AG04449 (cell line): ENCODE measurements around the gene NFE2L2.

Source experiments
- CTCF ChIA-PET: fragments of 350-600 bp; formaldehyde crosslinking; extraction: SDS; loops from one replicate; lab custom pipeline; 2021; ENCODE audit warnings: antibody characterized with exemption; lab: Yijun Ruan, JAX
- POLR2A ChIA-PET: fragments of 400-600, 350-600 bp; formaldehyde crosslinking; extraction: SDS; loops from one replicate; lab custom pipeline; 2020; ENCODE audit warnings: antibody characterized with exemption, inconsistent platforms; lab: Yijun Ruan, JAX
- DNase-seq: peaks from one replicate; pipeline ENCODE4 v3.0.0-alpha.2; 2010; ENCODE audit warnings: low read depth, low spot score
- H3K4me3 ChIP-seq: 2 replicates; pipeline ENCODE4 v1.5.1; 2011; ENCODE audit warnings: low read depth, mild to moderate bottlenecking, control low read depth, low read length
- TF ChIP-seq, protein P1 (sequence below): IDR thresholded peaks from one replicate; pipeline ENCODE4 v1.5.1; 2011; ENCODE audit warnings: mild to moderate bottlenecking, moderate library complexity, low read length, control low read depth, inconsistent platforms; ENCODE audit not compliant: insufficient read depth; ENCODE audit errors: missing control alignments

Gene NFE2L2

DNA sequence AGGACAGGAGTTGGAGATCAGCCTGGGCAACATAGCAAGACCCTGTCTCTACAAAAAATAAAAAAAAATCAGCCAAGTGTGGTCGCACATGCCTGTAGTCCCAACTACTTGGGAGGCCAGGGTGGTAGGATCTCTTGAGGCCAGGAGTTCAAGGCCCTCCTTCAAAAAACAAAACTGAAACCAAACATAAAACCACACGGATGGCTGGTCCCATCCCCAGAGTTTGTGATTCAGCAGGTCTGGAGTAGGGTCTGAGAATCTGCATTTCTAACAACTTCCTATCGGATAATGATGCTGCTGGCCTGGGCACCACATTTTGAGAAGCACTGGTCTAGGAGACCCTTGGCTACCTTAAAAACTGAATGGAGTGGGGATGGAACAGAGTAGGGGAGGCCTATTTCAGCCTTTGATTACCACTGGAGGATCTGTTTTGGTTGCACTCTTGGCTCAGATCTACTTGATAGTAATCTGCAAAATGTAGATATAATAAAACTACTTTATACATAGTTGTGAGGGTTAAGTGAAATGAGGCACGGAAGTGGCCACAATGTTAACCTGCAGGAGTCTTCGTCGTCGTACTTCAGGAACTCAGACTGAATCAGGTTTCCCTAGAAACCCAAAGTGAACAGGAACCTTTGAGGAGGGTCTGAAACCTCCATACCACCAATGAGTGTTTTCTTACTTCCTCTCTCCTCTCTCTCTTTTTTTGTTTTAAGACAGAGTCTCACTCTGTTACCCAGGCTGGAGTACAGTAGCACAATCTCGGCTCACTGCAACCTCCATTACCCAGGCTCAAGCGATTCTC lies 25.5 kb upstream of the NFE2L2 start:
- POLR2A ChIA-PET: no interaction called here
- no peak for DNase-seq
- H3K4me3 ChIP-seq: no peak overlapping the region
- CTCF ChIA-PET: interaction anchor here (1.0 kb wide), 1 partner anchor 11 kb away, joined by 3 read pairs; no protein-coding TSS in a partner anchor
- TF ChIP-seq, protein P1, sequence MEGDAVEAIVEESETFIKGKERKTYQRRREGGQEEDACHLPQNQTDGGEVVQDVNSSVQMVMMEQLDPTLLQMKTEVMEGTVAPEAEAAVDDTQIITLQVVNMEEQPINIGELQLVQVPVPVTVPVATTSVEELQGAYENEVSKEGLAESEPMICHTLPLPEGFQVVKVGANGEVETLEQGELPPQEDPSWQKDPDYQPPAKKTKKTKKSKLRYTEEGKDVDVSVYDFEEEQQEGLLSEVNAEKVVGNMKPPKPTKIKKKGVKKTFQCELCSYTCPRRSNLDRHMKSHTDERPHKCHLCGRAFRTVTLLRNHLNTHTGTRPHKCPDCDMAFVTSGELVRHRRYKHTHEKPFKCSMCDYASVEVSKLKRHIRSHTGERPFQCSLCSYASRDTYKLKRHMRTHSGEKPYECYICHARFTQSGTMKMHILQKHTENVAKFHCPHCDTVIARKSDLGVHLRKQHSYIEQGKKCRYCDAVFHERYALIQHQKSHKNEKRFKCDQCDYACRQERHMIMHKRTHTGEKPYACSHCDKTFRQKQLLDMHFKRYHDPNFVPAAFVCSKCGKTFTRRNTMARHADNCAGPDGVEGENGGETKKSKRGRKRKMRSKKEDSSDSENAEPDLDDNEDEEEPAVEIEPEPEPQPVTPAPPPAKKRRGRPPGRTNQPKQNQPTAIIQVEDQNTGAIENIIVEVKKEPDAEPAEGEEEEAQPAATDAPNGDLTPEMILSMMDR: no peak

DNA sequence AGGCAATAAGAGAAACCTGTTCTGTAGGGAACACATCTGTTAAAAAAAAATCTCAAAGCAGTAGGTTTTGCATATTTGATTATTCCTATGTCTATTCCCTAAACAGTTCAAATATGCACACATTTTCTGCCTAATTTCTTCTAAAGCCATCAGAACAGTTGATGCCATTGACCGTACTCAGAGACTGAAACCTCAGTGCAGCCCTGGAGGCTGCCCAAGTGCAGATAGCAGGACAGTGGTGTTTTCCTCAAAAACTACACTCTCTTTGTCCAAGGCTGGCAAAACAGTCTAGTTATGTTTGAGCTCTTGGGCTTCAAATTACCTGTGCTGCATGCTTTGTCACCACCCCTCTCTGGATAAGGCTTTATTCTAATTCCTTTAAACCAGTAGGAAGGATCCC lies 23.3 kb upstream of the NFE2L2 start:
- POLR2A ChIA-PET: no interaction called here
- H3K4me3 ChIP-seq: no peak overlapping the region
- TF ChIP-seq, protein P1: no peak
- CTCF ChIA-PET: interaction anchor here (1.4 kb wide), 2 partner anchors 17 to 123 kb away, joined by 5 to 6 read pairs; no protein-coding TSS in a partner anchor
- DNase-seq: no peak

DNA sequence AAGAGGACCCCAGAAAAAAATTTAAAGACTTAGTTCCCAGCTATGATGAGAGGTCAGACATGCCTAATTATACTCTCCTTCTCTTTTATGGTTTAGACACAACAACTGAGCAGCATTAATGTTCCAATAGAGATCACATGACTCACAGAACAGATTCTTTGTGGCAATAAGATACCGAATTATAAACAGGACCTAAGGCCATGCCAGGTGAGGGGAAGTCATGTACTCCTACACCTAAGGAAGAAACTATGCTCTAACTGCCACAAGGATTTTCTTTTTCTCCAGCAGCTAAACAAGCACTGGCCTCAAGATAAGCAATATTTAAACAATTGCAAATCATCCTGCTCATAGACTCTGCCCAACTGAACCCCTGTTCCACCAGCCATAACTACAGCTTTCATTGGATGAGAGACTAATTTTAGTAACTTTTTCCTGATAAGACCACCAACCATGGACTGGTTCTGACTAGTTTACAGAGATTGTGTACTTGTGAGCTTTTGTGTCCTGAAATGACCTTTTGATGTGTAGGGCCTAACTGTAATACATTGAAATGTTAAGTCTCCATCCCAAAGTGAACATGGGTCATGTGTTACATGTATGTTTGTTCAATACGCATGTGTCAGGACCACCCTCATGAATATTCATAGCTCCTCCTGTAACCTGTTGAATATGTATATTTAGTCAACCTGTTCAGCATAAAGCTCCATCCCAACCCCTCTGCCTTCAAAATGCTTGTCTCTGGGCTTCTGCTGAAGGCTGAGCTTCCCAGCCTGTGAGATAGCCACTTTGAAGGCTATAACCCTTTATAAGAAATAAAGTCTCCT lies 21.6 kb upstream of the NFE2L2 start:
- TF ChIP-seq, protein P1: no peak
- ChIA-PET POLR2A (no interaction called here), CTCF (interaction anchor here (0.7 to 5.4 kb wide), 5 partner anchors 10 to 122 kb away, joined by 3 to 43 read pairs (median 4); partner anchors contain the start of gene NFE2L2)
- H3K4me3 ChIP-seq: no peak overlapping the region
- DNase-seq: no peak

DNA sequence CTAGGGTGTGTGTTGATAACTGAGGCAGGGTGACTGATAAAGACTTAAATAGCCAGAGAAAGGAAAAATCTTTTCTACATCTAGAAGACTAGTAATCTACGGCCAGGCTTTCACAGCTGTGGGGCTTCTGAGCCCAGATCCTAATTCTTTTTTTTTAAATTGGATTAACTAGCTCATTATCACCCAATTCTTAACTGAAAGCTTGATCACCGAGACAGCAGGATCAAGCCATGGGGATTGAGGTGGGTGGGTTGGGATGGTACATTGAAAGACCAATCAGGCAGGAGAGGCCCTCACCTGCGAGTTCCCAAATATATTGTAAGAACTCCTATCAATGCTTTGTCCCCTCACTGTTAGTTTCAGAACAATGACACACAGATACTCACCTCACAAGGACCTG lies 20.0 kb upstream of the NFE2L2 start:
- ChIA-PET CTCF (interaction anchor here (1.3 to 5.4 kb wide), 3 partner anchors 11 to 135 kb away, joined by 3 to 43 read pairs (median 22); partner anchors contain the start of gene NFE2L2), POLR2A (no interaction called here)
- H3K4me3 ChIP-seq: no peak overlapping the region
- no peak for DNase-seq
- TF ChIP-seq, protein P1: no peak

DNA sequence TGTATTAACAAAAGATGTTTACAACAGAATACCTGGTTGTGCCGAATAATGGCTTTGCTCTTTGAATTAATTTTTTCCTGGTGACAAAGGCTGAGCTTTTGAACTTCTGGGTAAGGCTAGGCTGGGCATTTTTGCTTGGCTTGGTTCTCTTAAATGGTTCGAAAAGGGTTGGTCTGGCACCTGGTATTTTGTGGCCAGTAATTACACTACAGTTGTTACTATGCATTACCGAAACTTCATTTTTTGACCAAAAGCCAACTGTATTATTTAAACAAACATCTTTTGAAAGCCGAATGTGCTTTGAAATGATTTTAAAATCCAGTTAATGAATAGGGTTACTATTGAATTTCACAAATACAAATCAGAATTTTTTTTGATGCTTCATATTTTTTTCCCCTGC lies 19.4 kb upstream of the NFE2L2 start:
- CTCF ChIA-PET: interaction anchor here (0.7 to 5.4 kb wide), 6 partner anchors 10 to 123 kb away, joined by 3 to 43 read pairs (median 4); partner anchors contain the start of gene NFE2L2

More for the DNA sequence above, 19.4 kb upstream of the NFE2L2 start:
- DNase-seq: no peak
- POLR2A ChIA-PET: no interaction called here
- H3K4me3 ChIP-seq: no peak overlapping the region
- TF ChIP-seq, protein P1: no peak
